LNCAP (cell line): ENCODE data around the gene OTOP2.

ENCODE experiments used
- CTCF ChIP-seq: fragments of 450-650 bp; IDR thresholded peaks from 2 replicates; pipeline ENCODE4 v1.5.1; 2017; ENCODE audit warnings: mild to moderate bottlenecking

OTOP2 gene

GRCh38 chr17:74981979-74982662, 58.0 kb downstream of the OTOP2 start:
- no peak for TF ChIP-seq CTCF
